ENCODE data around the gene ZNF827. TPM values are rescaled to one million over a fixed set of nuclear protein-coding genes. Genes with fewer than 3 reads are reported as not detected.

ZNF827 gene
- total RNA-seq, 1 experiment from 2014 or later, result 26.2 TPM

DNA sequence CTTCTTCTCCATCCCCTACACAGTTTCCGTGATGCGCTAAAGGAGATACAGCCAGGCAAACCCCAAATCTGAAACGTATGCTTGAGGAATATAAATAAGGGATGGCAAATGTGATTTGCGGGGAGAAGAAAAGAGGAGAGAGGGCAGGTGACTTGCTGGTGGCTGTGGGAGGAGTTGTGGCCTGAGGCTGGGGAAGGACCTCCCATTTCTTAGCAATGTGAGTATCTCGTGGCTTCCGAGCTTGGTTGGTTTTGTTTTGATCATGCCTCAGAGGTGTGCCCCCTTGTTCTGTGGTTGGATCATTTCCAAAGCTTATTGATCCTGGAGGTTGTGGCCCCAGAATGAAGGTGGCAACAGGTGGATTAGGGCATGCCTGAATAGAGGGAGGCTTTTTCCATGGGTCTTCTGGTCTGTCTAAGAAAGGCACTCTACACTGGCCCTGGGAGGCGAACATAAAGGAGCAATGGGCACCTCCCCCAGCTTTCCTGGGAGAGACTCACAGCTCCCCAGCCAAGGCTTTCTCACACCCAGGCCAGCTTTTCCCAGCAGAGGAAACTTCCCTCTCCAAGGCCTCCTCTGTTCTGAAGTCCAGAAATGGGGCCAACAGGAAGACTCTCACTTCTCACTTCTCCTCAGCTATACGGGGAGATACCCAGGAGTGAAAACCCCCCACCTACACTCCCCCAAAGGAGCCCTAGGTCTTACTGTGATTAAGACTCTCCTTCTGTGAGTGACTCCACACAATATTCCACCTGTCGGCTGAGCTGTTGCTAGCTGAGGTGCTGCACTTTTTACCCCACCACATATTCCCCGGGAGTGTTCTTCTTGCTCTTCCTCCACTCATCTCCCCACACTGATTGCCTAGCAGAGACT, 218.6 kb downstream of the ZNF827 start:
- no peaks in the 10 kb centered on the region for H3K36me3 Mint-ChIP-seq (ENCODE audit: insufficient read depth, unreplicated experiment)
- peaks cover 4% of the 10 kb centered on the region for H3K9me3 Mint-ChIP-seq (ENCODE audit: low read depth, unreplicated experiment)
- DNase-seq, result no peak
- TF ChIP-seq, protein P1, sequence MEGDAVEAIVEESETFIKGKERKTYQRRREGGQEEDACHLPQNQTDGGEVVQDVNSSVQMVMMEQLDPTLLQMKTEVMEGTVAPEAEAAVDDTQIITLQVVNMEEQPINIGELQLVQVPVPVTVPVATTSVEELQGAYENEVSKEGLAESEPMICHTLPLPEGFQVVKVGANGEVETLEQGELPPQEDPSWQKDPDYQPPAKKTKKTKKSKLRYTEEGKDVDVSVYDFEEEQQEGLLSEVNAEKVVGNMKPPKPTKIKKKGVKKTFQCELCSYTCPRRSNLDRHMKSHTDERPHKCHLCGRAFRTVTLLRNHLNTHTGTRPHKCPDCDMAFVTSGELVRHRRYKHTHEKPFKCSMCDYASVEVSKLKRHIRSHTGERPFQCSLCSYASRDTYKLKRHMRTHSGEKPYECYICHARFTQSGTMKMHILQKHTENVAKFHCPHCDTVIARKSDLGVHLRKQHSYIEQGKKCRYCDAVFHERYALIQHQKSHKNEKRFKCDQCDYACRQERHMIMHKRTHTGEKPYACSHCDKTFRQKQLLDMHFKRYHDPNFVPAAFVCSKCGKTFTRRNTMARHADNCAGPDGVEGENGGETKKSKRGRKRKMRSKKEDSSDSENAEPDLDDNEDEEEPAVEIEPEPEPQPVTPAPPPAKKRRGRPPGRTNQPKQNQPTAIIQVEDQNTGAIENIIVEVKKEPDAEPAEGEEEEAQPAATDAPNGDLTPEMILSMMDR (IDR thresholded peaks at IDR 0.05; ENCODE audit: unreplicated experiment), result no peak
- CTCF ChIA-PET, result no interaction called here
- BruUV-seq (replicated peaks), result no TSS peak
- intact Hi-C loops (cut with micrococcal nuclease; ENCODE audit: unreplicated experiment), result no loop called here
- H3K4me3 Mint-ChIP-seq (ENCODE audit: low read depth, unreplicated experiment), result no peak overlapping the region
- H3K27me3 Mint-ChIP-seq (ENCODE audit: unreplicated experiment), result no peaks in the 10 kb centered on the region
- H3K27ac Mint-ChIP-seq (ENCODE audit: unreplicated experiment), result no peak overlapping the region
- H3K4me1 Mint-ChIP-seq (ENCODE audit: low read depth, unreplicated experiment), result peaks cover 13% of the 10 kb centered on the region

GRCh38 chr4:145716661-145717200, 221.9 kb downstream of the ZNF827 start:
- intact Hi-C loops (cut with micrococcal nuclease; ENCODE audit: unreplicated experiment), result no loop called here
- Mint-ChIP-seq H3K4me1 (ENCODE audit: low read depth, unreplicated experiment) (peaks cover 13% of the 10 kb centered on the region), H3K27me3 (ENCODE audit: unreplicated experiment) (no peaks in the 10 kb centered on the region), H3K9me3 (ENCODE audit: low read depth, unreplicated experiment) (peaks cover 5% of the 10 kb centered on the region), H3K36me3 (ENCODE audit: insufficient read depth, unreplicated experiment) (no peaks in the 10 kb centered on the region), H3K4me3 (ENCODE audit: low read depth, unreplicated experiment) (no peak overlapping the region), H3K27ac (ENCODE audit: unreplicated experiment) (no peak overlapping the region)
- BruUV-seq (replicated peaks), result no TSS peak
- no peak for DNase-seq
- CTCF ChIA-PET, result no interaction called here
- TF ChIP-seq, protein P1 (IDR thresholded peaks at IDR 0.05; ENCODE audit: unreplicated experiment), result no peak

- H3K27me3 Mint-ChIP-seq (ENCODE audit: unreplicated experiment), result no peaks in the 10 kb centered on the region
- intact Hi-C loops (cut with micrococcal nuclease; ENCODE audit: unreplicated experiment), result no loop called here
- DNase-seq, result no peak
- peaks cover 13% of the 10 kb centered on the region for H3K4me1 Mint-ChIP-seq (ENCODE audit: low read depth, unreplicated experiment)
- no TSS peak for BruUV-seq (replicated peaks)
- H3K9me3 Mint-ChIP-seq (ENCODE audit: low read depth, unreplicated experiment), result peaks cover 5% of the 10 kb centered on the region
- H3K27ac Mint-ChIP-seq (ENCODE audit: unreplicated experiment), result no peak overlapping the region
- TF ChIP-seq, protein P1 (IDR thresholded peaks at IDR 0.05; ENCODE audit: unreplicated experiment), result no peak
- CTCF ChIA-PET, result no interaction called here
- no peaks in the 10 kb centered on the region for H3K36me3 Mint-ChIP-seq (ENCODE audit: insufficient read depth, unreplicated experiment)
- no peak overlapping the region for H3K4me3 Mint-ChIP-seq (ENCODE audit: low read depth, unreplicated experiment)
These were observed 222.4 kb downstream of the ZNF827 start for GRCh38 chr4:145716200-145716599.

- H3K36me3 Mint-ChIP-seq (ENCODE audit: insufficient read depth, unreplicated experiment), result no peaks in the 10 kb centered on the region
- no TSS peak for BruUV-seq (replicated peaks)
- H3K27ac Mint-ChIP-seq (ENCODE audit: unreplicated experiment), result no peak overlapping the region
- CTCF ChIA-PET, result no interaction called here
- H3K9me3 Mint-ChIP-seq (ENCODE audit: low read depth, unreplicated experiment), result peaks cover 2% of the 10 kb centered on the region
- no peaks in the 10 kb centered on the region for H3K27me3 Mint-ChIP-seq (ENCODE audit: unreplicated experiment)
- TF ChIP-seq, protein P1 (IDR thresholded peaks at IDR 0.05; ENCODE audit: unreplicated experiment), result no peak
- no peak for DNase-seq
- intact Hi-C loops (cut with micrococcal nuclease; ENCODE audit: unreplicated experiment), result no loop called here
- H3K4me3 Mint-ChIP-seq (ENCODE audit: low read depth, unreplicated experiment), result no peak overlapping the region
- H3K4me1 Mint-ChIP-seq (ENCODE audit: low read depth, unreplicated experiment), result peaks cover 17% of the 10 kb centered on the region
These were observed 228.8 kb downstream of the ZNF827 start for GRCh38 chr4:145709843-145710242.

Data from Calu3 (cell line).